Measurements from ENCODE around the gene POU2F3. TPM values are rescaled to one million over a fixed set of nuclear protein-coding genes. Genes with fewer than 3 reads are reported as not detected.

Gene POU2F3
- total and polyA plus RNA-seq, 2 of the 13 experiments (the other 11 are each of a cell fraction or from before 2014, with no cell fraction given) = not detected

- TF ChIP-seq ZFP36 (IDR thresholded peaks at IDR 0.05; ENCODE audit: borderline replicate concordance, low read depth, low read length, partially characterized antibody) (no peak), ZBTB46 (CRISPR knock-in tag; IDR thresholded peaks at IDR 0.05; ENCODE audit: borderline replicate concordance) (no peak), ZBTB39 (CRISPR knock-in tag; IDR thresholded peaks at IDR 0.05) (no peak), NR2F2 (IDR thresholded peaks at IDR 0.05; ENCODE audit: borderline replicate concordance, low read depth) (no peak), ZNF549 (CRISPR knock-in tag; IDR thresholded peaks at IDR 0.05) (no peak), AHR (CRISPR knock-in tag; IDR thresholded peaks at IDR 0.05) (no peak), NR2C2 (CRISPR knock-in tag; IDR thresholded peaks at IDR 0.05; ENCODE audit: borderline replicate concordance) (0 out of 2 replicates have a peak, but pooled peaks have one; percentile 20), ZNF503 (CRISPR knock-in tag; IDR thresholded peaks at IDR 0.05) (no peak), ZNF143 (CRISPR knock-in tag; IDR thresholded peaks at IDR 0.05) (no peak), TOPORS (CRISPR knock-in tag; IDR thresholded peaks at IDR 0.05) (no peak), CTCF (CRISPR knock-in tag; IDR thresholded peaks at IDR 0.05) (peak; percentile 61), ATAD3A (CRISPR knock-in tag; IDR thresholded peaks at IDR 0.05) (no peak), AKNA (CRISPR knock-in tag; IDR thresholded peaks at IDR 0.05; ENCODE audit: borderline replicate concordance) (no peak), STAG1 (CRISPR knock-in tag; IDR thresholded peaks at IDR 0.05) (peak; percentile 39; the same call in 1 of the 2 replicates), CREBL2 (CRISPR knock-in tag; IDR thresholded peaks at IDR 0.05; ENCODE audit: borderline replicate concordance) (no peak), ZFP41 (CRISPR knock-in tag; IDR thresholded peaks at IDR 0.05; ENCODE audit: borderline replicate concordance) (no peak)
These were observed 21.8 kb upstream of the POU2F3 start (continued) for GRCh38 chr11:120217941-120218694.
